PC-3 (cell line): ENCODE measurements around the gene RTTN. TPM values are rescaled to one million over a fixed set of nuclear protein-coding genes. Genes with fewer than 3 reads are reported as not detected.

ENCODE experiments used
- ATAC-seq: fragments of 200-7000 bp; cut with Tn5 transposase; 2 replicates; pipeline ENCODE4 v1.9.1; 2020; ENCODE audit warnings: mild to moderate bottlenecking, moderate library complexity
- BruUV-seq: library from RNA; stranded (reverse); fragments of 400-500 nt; replicated peaks from 2 replicates; lab custom pipeline; 2021; lab: Mats Ljungman, UMichigan
- CTCF ChIA-PET: fragments of 300-600 bp; sonication (Branson Sonifier 250); formaldehyde crosslinking; loops from one replicate; lab custom pipeline; 2022; ENCODE audit warnings: antibody characterized with exemption; lab: Charles Lee
- POLR2A ChIA-PET: fragments of 300-600 bp; sonication (Branson Sonifier 250); formaldehyde crosslinking; loops from one replicate; lab custom pipeline; 2022; ENCODE audit warnings: antibody characterized with exemption; ENCODE audit not compliant: unreplicated experiment; lab: Charles Lee
- DNase-seq: peaks from one replicate; pipeline ENCODE4 v3.0.0-alpha.2; 2015
- H2AFZ ChIP-seq: fragments of 300-600 bp; sonication (generic); 2 replicates; pipeline ENCODE4 v1.6.0; 2016; ENCODE audit warnings: antibody characterized with exemption, low read length
- H3F3A ChIP-seq: fragments of 300-600 bp; sonication (generic); one replicate; pipeline ENCODE4 v1.6.0; 2017; ENCODE audit warnings: antibody characterized with exemption, low read length, control low read depth, mild to moderate bottlenecking; ENCODE audit not compliant: unreplicated experiment
- H3K27ac ChIP-seq: fragments of 300-600 bp; sonication (generic); 2 replicates; pipeline ENCODE4 v1.5.1; 2016; ENCODE audit warnings: mild to moderate bottlenecking, low read length
- H3K27me3 ChIP-seq: fragments of 300-600 bp; sonication (generic); 2 replicates; pipeline ENCODE4 v1.6.1; 2016; ENCODE audit warnings: low read length, mixed read lengths
- H3K36me3 ChIP-seq: fragments of 300-600 bp; sonication (generic); 2 replicates; pipeline ENCODE4 v1.6.1; 2016; ENCODE audit warnings: low read depth, mixed run types, low read length, mixed read lengths
- H3K4me1 ChIP-seq: fragments of 300-600 bp; sonication (generic); 2 replicates; pipeline ENCODE4 v1.5.1; 2016; ENCODE audit warnings: low read length; ENCODE audit not compliant: insufficient read depth
- H3K4me2 ChIP-seq: fragments of 300-600 bp; sonication (generic); 2 replicates; pipeline ENCODE4 v1.6.0; 2016; ENCODE audit warnings: low read length
- H3K4me3 ChIP-seq: fragments of 300-600 bp; sonication (generic); 2 replicates; pipeline ENCODE4 v1.5.1; 2016; ENCODE audit warnings: mild to moderate bottlenecking, low read length, mixed read lengths
- H3K79me2 ChIP-seq: fragments of 300-600 bp; sonication (generic); 2 replicates; pipeline ENCODE4 v1.6.1; 2017; ENCODE audit warnings: low read length, mixed read lengths
- H3K9ac ChIP-seq: fragments of 300-600 bp; sonication (generic); 2 replicates; pipeline ENCODE4 v1.6.0; 2016; ENCODE audit warnings: mild to moderate bottlenecking, low read length
- H3K9me2 ChIP-seq: fragments of 300-600 bp; sonication (generic); replicated peaks from 2 replicates; pipeline ENCODE4 v1.6.1; 2016; ENCODE audit warnings: mixed run types, low read length, mixed read lengths
- H3K9me3 ChIP-seq: fragments of 300-600 bp; sonication (generic); 2 replicates; pipeline ENCODE4 v1.6.1; 2016; ENCODE audit warnings: low read length, mixed read lengths
- H4K20me1 ChIP-seq: fragments of 300-600 bp; sonication (generic); 2 replicates; pipeline ENCODE4 v1.6.1; 2016; ENCODE audit warnings: low read length, mixed read lengths
- EZH2 ChIP-seq: fragments of 300-600 bp; sonication (generic); IDR thresholded peaks from one replicate; pipeline ENCODE4 v1.6.1; 2017; ENCODE audit warnings: antibody characterized with exemption, mild to moderate bottlenecking, low read length; ENCODE audit not compliant: unreplicated experiment
- EZH2phosphoT487 ChIP-seq: fragments of 300-600 bp; sonication (generic); IDR thresholded peaks from 2 replicates; pipeline ENCODE4 v1.6.1; 2018; ENCODE audit warnings: mild to moderate bottlenecking, antibody characterized with exemption, low read length, borderline replicate concordance
- intact Hi-C: fragments of 100-400 bp; cut with micrococcal nuclease; formaldehyde crosslinking; loops from 2 replicates; pipeline ENCODE4 v1.9.0; 2023
- total RNA-seq: library from RNA; depleted of rRNA; stranded (reverse); fragments of >200 nt; gene quantifications from 2 replicates; pipeline ENCODE4 v1.2.3, GENCODE V29; 2014
- TF ChIP-seq, protein P1 (sequence below): fragments of 300-600 bp; sonication (generic); conservative IDR thresholded peaks from 2 replicates; pipeline ENCODE4 v1.5.1; 2017; ENCODE audit warnings: antibody characterized with exemption, low read depth, mild to moderate bottlenecking, low read length

The RTTN gene
- total RNA-seq, 1 experiment from 2014 or later, result 24.7 TPM

DNA sequence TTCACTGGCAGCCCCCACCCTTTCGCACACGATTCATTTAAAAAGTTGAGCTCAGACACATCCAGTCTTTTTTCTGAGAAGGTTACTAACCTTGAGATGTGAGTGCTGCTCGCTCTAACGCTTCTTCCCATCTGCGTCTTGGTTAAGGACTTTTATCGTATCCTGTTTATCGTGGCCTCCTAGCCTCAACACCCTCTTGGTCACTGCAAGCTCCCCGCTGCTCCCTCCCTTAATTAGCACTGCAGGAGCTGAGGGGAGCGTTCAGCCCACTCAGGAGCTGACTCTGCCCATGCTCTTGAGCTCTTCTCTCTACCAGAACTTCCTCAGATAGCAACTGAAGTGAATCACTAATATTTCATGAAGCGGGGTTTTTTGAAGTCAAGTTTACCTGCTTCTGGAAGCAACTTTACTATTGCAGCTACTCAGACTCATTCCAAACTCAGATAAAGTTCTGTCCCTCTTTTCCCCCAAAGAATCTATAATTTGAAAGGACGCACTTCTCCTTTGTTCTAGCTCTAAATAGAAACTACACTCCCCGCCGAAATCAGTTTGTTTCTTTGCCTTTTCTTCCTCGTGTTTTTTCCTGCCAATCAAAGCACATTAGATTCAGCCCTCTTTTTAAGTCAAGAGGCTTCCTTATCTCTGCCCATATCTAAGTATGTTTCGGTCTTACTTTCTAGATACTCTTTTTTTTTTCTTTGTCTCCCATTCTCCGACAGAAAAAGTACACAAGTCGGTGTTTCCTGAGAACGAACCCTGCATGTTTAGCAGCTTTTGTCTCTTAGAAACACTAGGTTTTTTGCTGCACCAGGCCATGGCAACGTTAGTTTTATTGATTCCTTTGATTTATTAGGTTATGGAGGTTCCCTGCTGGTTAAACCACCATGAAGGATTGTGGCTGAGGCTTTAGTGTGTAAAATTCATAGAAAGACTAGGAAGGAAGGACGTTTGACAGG is 248.5 kb downstream of the RTTN start:
- H3K9me3 ChIP-seq, result no peaks in the 10 kb centered on the region
- BruUV-seq, result no TSS peak
- no peak overlapping the region for H2AFZ ChIP-seq
- TF ChIP-seq EZH2 (no peak), EZH2phosphoT487 (no peak)
- TF ChIP-seq, protein P1, sequence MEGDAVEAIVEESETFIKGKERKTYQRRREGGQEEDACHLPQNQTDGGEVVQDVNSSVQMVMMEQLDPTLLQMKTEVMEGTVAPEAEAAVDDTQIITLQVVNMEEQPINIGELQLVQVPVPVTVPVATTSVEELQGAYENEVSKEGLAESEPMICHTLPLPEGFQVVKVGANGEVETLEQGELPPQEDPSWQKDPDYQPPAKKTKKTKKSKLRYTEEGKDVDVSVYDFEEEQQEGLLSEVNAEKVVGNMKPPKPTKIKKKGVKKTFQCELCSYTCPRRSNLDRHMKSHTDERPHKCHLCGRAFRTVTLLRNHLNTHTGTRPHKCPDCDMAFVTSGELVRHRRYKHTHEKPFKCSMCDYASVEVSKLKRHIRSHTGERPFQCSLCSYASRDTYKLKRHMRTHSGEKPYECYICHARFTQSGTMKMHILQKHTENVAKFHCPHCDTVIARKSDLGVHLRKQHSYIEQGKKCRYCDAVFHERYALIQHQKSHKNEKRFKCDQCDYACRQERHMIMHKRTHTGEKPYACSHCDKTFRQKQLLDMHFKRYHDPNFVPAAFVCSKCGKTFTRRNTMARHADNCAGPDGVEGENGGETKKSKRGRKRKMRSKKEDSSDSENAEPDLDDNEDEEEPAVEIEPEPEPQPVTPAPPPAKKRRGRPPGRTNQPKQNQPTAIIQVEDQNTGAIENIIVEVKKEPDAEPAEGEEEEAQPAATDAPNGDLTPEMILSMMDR, result no peak
- H3K9ac ChIP-seq, result no peak overlapping the region
- H3K4me3 ChIP-seq, result no peak overlapping the region
- POLR2A ChIA-PET, result no interaction called here
- CTCF ChIA-PET, result no interaction called here
- no peak for DNase-seq
- H3K79me2 ChIP-seq, result no peaks in the 10 kb centered on the region
- no peaks in the 10 kb centered on the region for H3K4me1 ChIP-seq
- no peaks in the 10 kb centered on the region for H3K36me3 ChIP-seq
- intact Hi-C loops, result no loop called here
- H3K4me2 ChIP-seq, result no peak overlapping the region
- no peak for ATAC-seq
- no peaks in the 10 kb centered on the region for H4K20me1 ChIP-seq
- no peak overlapping the region for H3K27ac ChIP-seq
- no peaks in the 10 kb centered on the region for H3K9me2 ChIP-seq
- H3K27me3 ChIP-seq, result no peaks in the 10 kb centered on the region
- H3F3A ChIP-seq, result no peaks in the 10 kb centered on the region

DNA sequence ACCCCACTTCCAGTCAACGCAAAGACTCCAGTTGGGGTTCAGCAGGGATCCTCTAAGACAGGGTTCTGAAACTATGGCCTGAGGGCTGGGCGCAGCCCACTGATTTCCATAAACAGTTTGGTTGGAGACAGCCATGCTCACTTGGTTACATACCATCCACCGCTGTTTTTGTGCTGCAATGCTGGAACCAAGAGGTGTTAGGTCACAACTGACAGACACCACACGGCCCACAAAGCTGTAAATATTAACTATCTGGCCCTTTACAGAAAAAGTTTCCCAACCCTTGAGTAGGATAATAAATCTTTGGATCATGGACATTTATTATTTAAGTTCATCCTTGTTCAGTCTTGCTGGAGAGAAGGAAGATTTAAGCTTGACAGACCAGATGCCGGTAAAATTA is 249.4 kb downstream of the RTTN start:
- no peak for DNase-seq
- H3K4me2 ChIP-seq, result no peak overlapping the region
- H3K36me3 ChIP-seq, result no peaks in the 10 kb centered on the region
- BruUV-seq, result no TSS peak
- H3K9ac ChIP-seq, result no peak overlapping the region
- no peak overlapping the region for H3K4me3 ChIP-seq
- CTCF ChIA-PET, result no interaction called here
- no peaks in the 10 kb centered on the region for H3K27me3 ChIP-seq
- no peak for TF ChIP-seq EZH2
- TF ChIP-seq EZH2phosphoT487, result no peak
- TF ChIP-seq, protein P1, result no peak
- H3K79me2 ChIP-seq, result no peaks in the 10 kb centered on the region
- H3K4me1 ChIP-seq, result no peaks in the 10 kb centered on the region
- intact Hi-C loops, result no loop called here
- H2AFZ ChIP-seq, result no peak overlapping the region
- no peaks in the 10 kb centered on the region for H3K9me3 ChIP-seq
- no peak overlapping the region for H3K27ac ChIP-seq
- H3K9me2 ChIP-seq, result no peaks in the 10 kb centered on the region
- POLR2A ChIA-PET, result no interaction called here
- H3F3A ChIP-seq, result no peaks in the 10 kb centered on the region
- H4K20me1 ChIP-seq, result no peaks in the 10 kb centered on the region
- ATAC-seq, result no peak
